Muscle of leg (tissue), 11 donors: ENCODE results near the gene SIGMAR1. TPM values are rescaled to one million over a fixed set of nuclear protein-coding genes. Genes with fewer than 3 reads are reported as not detected.

ENCODE experiments used
- DNase-seq: peaks from one replicate; pipeline ENCODE4 v3.0.0; 2013
- H3K27ac ChIP-seq: one replicate; pipeline ENCODE4 v1.5.1; 2013; ENCODE audit warnings: mild to moderate bottlenecking, low read length, control low read depth
- H3K27me3 ChIP-seq: one replicate; pipeline ENCODE4 v1.6.1; 2013; ENCODE audit warnings: low read length; ENCODE audit not compliant: control insufficient read depth, insufficient read depth
- H3K36me3 ChIP-seq: one replicate; pipeline ENCODE4 v1.6.1; 2013; ENCODE audit warnings: low read length; ENCODE audit not compliant: control insufficient read depth, insufficient read depth
- H3K4me1 ChIP-seq: one replicate; pipeline ENCODE4 v1.6.1; 2013; ENCODE audit warnings: low read length; ENCODE audit not compliant: control insufficient read depth, insufficient read depth
- H3K4me3 ChIP-seq: one replicate; pipeline ENCODE4 v1.5.1; 2013; ENCODE audit warnings: low read length, control low read depth
- H3K9me3 ChIP-seq: replicated peaks from 2 replicates; pipeline ENCODE4 v1.6.1; 2013; ENCODE audit warnings: low read depth, low read length; ENCODE audit not compliant: control insufficient read depth
- whole genome bisulfite sequencing: methylation state at CpG from one replicate; pipeline ENCODE4 v1.1.5; 2013; ENCODE audit warnings: missing lambda C conversion rate; ENCODE audit not compliant: insufficient coverage; 5-methylcytosine and 5-hydroxymethylcytosine counted together
- polyA plus RNA-seq, 8 donors: library from polyadenylated mRNA; unstranded; fragments of 120-200 nt; gene quantifications; one replicate each; pipeline versions ENCODE4 v1.2.1 to v1.2.3, GENCODE V29; 2013; ENCODE audit warnings: inconsistent platforms in 1 of 8, low replicate concordance in 1 of 8; ENCODE audit not compliant: insufficient read length in 8 of 8, insufficient read depth in 1 of 8
- total RNA-seq: library from RNA; stranded (reverse); fragments of 120-200 nt; gene quantifications from one replicate; pipeline ENCODE4 v1.2.4, GENCODE V29; 2013

SIGMAR1 gene
- total and polyA plus RNA-seq, 9 donors, result 27.0 to 62.8 (median 56.6) TPM

- Histone ChIP-seq H3K4me1 (peaks cover 23% of the 10 kb centered on the region), H3K27ac (no peak overlapping the region), H3K36me3 (peaks cover 68% of the 10 kb centered on the region), H3K9me3 (no peaks in the 10 kb centered on the region), H3K4me3 (no peak overlapping the region), H3K27me3 (no peaks in the 10 kb centered on the region)
- DNase-seq, result no peak
- 85% methylated on average over 14 of the region's 14 CpGs for WGBS
Observed at GRCh38 chr9:34658461-34658860, 20.9 kb upstream of the SIGMAR1 start.

GRCh38 chr9:34656992-34657391, 19.4 kb upstream of the SIGMAR1 start:
- no peaks in the 10 kb centered on the region for H3K9me3 ChIP-seq
- peaks cover 53% of the 10 kb centered on the region for H3K36me3 ChIP-seq
- no peak overlapping the region for H3K27ac ChIP-seq
- no peaks in the 10 kb centered on the region for H3K27me3 ChIP-seq
- no peak overlapping the region for H3K4me3 ChIP-seq
- WGBS, result 80% methylated on average over 1 of the region's 5 CpGs
- no peak for DNase-seq
- H3K4me1 ChIP-seq, result peaks cover 37% of the 10 kb centered on the region

- H3K9me3 ChIP-seq, result no peaks in the 10 kb centered on the region
- peaks cover 50% of the 10 kb centered on the region for H3K4me1 ChIP-seq
- no peak overlapping the region for H3K4me3 ChIP-seq
- 69% methylated on average over 5 of the region's 5 CpGs for WGBS
- peak overlapping the region; percentile 3 for H3K27ac ChIP-seq
- H3K27me3 ChIP-seq, result no peaks in the 10 kb centered on the region
- H3K36me3 ChIP-seq, result peaks cover 38% of the 10 kb centered on the region
- no peak for DNase-seq
Observed at GRCh38 chr9:34655394-34655793, 17.8 kb upstream of the SIGMAR1 start.

GRCh38 chr9:34654323-34655051, 16.9 kb upstream of the SIGMAR1 start:
- H3K27me3 ChIP-seq, result no peaks in the 10 kb centered on the region
- H3K4me3 ChIP-seq, result peak overlapping the region; percentile 37
- H3K36me3 ChIP-seq, result peaks cover 38% of the 10 kb centered on the region
- H3K27ac ChIP-seq, result peak overlapping the region; percentile 94
- H3K9me3 ChIP-seq, result no peaks in the 10 kb centered on the region
- DNase-seq, result peak; percentile 92
- 19% methylated on average over 3 of the region's 11 CpGs for WGBS
- peaks cover 50% of the 10 kb centered on the region for H3K4me1 ChIP-seq

DNA sequence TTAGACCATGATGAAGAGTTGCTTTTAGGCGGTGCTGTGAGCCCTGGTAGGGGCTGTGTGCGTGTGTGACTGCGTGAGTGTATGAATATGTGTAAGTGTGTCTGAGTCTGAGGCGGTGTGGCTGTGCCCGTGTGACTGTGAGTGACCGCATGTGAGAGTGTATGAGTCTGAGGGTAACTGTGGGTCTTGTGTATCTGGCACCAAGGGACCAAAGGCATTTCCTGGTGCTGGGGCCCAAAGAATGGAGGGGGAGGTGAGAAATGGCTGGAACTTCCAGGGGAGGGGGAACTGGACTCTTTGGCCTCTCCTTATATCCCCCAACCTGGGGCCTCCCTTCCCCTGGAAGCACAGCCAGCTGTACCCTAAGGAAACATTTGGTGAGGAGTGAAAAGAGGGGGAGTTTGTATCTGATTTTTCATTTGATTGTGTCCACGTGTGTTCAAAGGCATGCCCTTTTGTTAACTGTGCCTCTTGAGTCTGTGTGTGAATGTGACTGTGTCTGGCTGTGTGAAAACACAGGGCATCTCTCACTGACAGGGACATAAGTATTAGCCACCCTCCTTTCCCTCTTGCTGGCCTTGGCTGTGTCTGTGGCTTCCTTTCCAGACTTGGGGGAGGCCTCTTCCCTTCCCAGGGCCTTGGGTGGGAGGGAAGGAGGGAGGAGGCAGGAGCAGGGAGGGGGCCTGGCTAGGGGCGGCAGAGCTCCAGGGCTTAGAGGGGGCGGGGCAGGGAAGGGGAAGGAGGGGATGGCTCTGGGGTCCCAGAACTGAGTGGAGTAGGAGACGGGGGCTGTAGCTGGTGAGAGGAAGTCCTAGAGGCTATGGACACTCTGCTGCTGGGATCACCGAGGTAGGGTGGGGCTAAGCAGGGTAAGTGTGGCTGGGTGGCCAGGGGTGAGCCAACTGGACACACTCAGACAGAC, 15.8 kb upstream of the SIGMAR1 start:
- Histone ChIP-seq H3K4me3 (peak overlapping the region; percentile 52), H3K27me3 (no peaks in the 10 kb centered on the region), H3K27ac (peak overlapping the region; percentile 94), H3K36me3 (peaks cover 44% of the 10 kb centered on the region), H3K4me1 (peaks cover 50% of the 10 kb centered on the region), H3K9me3 (no peaks in the 10 kb centered on the region)
- DNase-seq, result peak; percentile 94
- 6% methylated on average over 9 of the region's 11 CpGs for WGBS

DNA sequence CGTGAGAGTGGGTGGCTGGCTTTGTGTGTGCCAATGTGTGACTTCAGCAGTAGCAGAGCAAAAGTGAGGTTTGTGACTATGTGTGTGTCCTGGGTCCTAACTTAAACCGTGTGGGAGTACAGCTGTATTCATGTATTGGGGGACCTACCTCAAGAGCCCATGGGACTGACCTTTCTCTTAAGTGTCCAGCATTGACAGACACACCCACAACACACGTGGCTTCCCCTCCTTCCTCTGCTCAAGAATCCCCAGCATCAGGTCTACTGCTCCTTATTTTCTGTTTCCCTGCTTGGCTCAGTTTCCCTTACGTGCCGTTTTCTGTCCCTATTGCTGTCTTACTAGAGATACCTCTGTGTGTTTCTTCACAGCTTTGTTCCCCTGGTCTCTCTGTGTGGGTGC, 15.0 kb upstream of the SIGMAR1 start:
- Histone ChIP-seq H3K27me3 (no peaks in the 10 kb centered on the region), H3K36me3 (peaks cover 44% of the 10 kb centered on the region), H3K4me3 (peak overlapping the region; percentile 52), H3K27ac (peak overlapping the region; percentile 94), H3K9me3 (no peaks in the 10 kb centered on the region), H3K4me1 (peaks cover 58% of the 10 kb centered on the region)
- WGBS, result 12% methylated on average over 4 of the region's 5 CpGs
- peak; percentile 63 for DNase-seq

DNA sequence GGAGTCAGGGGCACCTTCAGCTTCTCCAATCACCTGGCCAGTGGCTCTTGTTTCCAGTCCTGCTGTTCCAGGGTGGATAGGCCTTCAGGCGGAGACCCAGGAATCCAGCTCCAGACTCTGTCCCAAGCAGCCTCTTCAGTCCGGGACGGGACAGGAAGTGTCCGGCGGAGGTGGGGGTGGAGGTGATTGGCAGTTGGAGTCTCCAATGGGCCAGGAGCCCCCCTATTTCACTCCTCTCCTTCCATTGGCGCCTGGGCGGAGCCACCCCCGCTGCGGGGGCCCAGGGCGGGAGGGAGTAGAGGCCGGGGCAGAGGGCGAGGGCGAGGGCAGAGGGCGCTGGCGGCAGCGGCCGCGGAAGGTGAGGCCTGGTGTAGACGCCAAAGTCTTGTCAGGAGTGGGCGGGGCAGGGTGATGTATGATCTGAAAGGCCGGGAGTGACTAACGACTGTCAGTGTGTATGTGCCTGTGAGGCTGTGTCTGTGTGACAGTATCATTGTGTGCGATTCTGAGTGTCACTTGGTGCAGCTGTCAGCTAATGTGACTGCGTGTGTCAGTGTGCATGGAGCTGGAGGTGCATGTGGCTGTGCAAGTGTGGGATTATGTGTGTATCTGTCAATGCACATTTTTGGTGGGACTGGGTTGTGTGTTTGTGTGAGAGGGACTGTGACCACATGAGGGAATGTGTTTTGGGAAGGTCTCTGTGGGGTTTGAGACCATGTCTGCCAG, 14.5 kb upstream of the SIGMAR1 start, which contains the start of gene IL11RA:
IL11RA (plus strand) TSS at position 310 of the 726 bp plus-strand sequence. CDS start 3,033 bp downstream, outside the sequence.
- H3K27ac ChIP-seq, result peak within 1 kb of the TSS; percentile 94
- peak within 1 kb of the TSS; percentile 52 for H3K4me3 ChIP-seq
- peak; percentile 98 for DNase-seq
- peaks cover 38% of the 10 kb centered on the region for H3K36me3 ChIP-seq
- no peaks in the 10 kb centered on the region for H3K27me3 ChIP-seq
- H3K4me1 ChIP-seq, result peaks cover 63% of the 10 kb centered on the region
- 0% methylated on average over 14 of the region's 24 CpGs for WGBS
- no peaks in the 10 kb centered on the region for H3K9me3 ChIP-seq

DNA sequence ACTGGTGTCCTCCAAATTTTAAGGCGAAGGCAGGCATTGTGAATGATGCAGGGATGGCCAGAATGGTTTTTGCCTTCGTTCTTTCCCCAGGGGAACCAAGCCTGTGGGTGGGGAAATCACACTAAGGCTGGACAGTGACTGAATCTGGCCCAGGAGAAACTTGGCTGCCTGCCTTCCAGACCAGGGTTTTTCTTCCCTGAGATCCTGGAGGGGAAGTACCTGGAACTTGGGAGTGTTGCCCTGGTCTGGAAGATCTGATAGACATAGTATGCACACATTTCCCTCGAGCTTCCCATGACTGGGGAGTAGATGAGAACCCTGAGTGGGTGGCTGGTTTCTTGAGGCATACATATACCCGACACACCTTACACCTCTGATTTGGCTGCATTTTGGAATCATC, 13.7 kb upstream of the SIGMAR1 start:
- peak; percentile 63 for DNase-seq
- peaks cover 66% of the 10 kb centered on the region for H3K4me1 ChIP-seq
- WGBS, result 25% methylated on average over 2 of the region's 4 CpGs

DNA sequence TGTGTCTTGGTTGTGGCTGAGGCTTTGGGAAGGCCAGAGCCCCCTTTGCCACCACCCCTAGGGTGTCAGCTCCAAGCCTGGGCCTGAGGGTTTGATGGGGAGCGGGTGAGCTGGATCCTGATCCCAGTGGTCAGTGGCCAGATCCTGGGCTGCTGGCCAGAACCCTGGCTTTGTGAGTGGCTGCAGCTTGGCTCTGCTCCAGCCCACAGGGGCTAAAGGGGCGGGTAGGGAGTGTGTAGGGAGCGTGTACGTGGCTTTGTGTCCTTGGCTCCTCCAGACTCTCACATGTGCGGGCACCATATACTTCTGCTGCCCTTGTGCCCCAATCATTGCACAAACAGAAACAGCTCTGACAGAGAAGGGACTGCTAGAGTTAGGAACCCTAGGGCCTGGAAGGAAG, 13.2 kb upstream of the SIGMAR1 start:
- peaks cover 70% of the 10 kb centered on the region for H3K4me1 ChIP-seq

More for the DNA sequence above, 13.7 kb upstream of the SIGMAR1 start:
- Histone ChIP-seq H3K9me3 (no peaks in the 10 kb centered on the region), H3K27me3 (no peaks in the 10 kb centered on the region), H3K36me3 (peaks cover 32% of the 10 kb centered on the region), H3K4me3 (peak overlapping the region; percentile 52), H3K27ac (peak overlapping the region; percentile 94)

More for the DNA sequence above, 13.2 kb upstream of the SIGMAR1 start:
- H3K36me3 ChIP-seq, result peaks cover 29% of the 10 kb centered on the region
- H3K27ac ChIP-seq, result no peak overlapping the region
- H3K4me3 ChIP-seq, result no peak overlapping the region
- no peaks in the 10 kb centered on the region for H3K27me3 ChIP-seq
- no peaks in the 10 kb centered on the region for H3K9me3 ChIP-seq
- 80% methylated on average over 1 of the region's 5 CpGs for whole genome bisulfite sequencing
- no peak for DNase-seq
